ENCODE results near the gene HNF4A. TPM values are rescaled to one million over a fixed set of nuclear protein-coding genes. Genes with fewer than 3 reads are reported as not detected.

Gene HNF4A
- total and polyA plus RNA-seq, 2 of the 13 experiments (the other 11 are each of a cell fraction or from before 2014, with no cell fraction given): 80.9 to 169 TPM

DNA sequence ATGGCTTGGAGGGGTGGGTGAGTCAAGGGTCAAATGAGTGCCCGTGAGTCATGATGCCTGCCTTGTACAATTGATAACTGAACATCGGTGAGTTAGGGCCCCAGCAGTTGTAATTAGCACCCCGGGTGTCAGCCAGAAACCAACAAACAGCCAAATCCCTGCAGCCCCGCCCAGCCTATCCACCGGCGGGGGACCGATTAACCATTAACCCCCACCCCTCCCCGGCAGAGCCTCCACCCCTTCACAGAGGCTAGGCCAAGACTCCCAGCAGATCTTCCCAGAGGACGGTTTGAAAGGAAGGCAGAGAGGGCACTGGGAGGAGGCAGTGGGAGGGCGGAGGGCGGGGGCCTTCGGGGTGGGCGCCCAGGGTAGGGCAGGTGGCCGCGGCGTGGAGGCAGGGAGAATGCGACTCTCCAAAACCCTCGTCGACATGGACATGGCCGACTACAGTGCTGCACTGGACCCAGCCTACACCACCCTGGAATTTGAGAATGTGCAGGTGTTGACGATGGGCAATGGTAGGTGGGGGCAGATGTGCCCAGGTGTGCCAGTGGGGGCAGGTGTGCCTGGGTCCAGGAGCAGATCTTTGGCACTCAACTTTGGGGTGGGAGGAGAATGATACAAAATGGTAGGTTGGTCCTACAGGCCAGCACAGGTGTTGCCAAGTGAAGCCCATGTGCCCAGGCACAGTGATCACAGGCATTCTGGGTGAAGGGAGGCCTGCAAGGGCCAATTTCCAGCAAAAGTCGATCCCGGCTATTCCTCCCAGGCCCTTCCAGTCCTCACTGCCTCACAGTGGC, 45.7 kb downstream of the HNF4A start (continued):
- no peak; the same call in 1 of the 2 replicates for TF ChIP-seq ZNF281 (CRISPR knock-in tag; IDR thresholded peaks at IDR 0.05; ENCODE audit: borderline replicate concordance)
- peak in 1 of 2 experiments; percentile 70; a peak in 2 of 4 replicates for TF ChIP-seq EP300 (IDR thresholded peaks at IDR 0.05; ENCODE audit: low read depth in 2 of 2, low read length in 2 of 2)
- peak; percentile 45; the same call in 1 of the 2 replicates for TF ChIP-seq EP300 (CRISPR knock-in tag; IDR thresholded peaks at IDR 0.05; ENCODE audit: borderline replicate concordance)
- 0 out of 2 replicates have a peak, but pooled peaks have one; percentile 15 for TF ChIP-seq IRF2 (CRISPR knock-in tag; IDR thresholded peaks at IDR 0.05)
- peak; percentile 100 for TF ChIP-seq TBX2 (CRISPR knock-in tag; IDR thresholded peaks at IDR 0.05; ENCODE audit: borderline replicate concordance)
- TF ChIP-seq ZNF275 (CRISPR knock-in tag; IDR thresholded peaks at IDR 0.05; ENCODE audit: borderline replicate concordance): no peak
- peak; percentile 60; the same call in 1 of the 2 replicates for TF ChIP-seq ZFP1 (CRISPR knock-in tag; IDR thresholded peaks at IDR 0.05)
- no peak for TF ChIP-seq MBD4 (IDR thresholded peaks at IDR 0.05; ENCODE audit: borderline replicate concordance, low read length)
- TF ChIP-seq, protein P1, sequence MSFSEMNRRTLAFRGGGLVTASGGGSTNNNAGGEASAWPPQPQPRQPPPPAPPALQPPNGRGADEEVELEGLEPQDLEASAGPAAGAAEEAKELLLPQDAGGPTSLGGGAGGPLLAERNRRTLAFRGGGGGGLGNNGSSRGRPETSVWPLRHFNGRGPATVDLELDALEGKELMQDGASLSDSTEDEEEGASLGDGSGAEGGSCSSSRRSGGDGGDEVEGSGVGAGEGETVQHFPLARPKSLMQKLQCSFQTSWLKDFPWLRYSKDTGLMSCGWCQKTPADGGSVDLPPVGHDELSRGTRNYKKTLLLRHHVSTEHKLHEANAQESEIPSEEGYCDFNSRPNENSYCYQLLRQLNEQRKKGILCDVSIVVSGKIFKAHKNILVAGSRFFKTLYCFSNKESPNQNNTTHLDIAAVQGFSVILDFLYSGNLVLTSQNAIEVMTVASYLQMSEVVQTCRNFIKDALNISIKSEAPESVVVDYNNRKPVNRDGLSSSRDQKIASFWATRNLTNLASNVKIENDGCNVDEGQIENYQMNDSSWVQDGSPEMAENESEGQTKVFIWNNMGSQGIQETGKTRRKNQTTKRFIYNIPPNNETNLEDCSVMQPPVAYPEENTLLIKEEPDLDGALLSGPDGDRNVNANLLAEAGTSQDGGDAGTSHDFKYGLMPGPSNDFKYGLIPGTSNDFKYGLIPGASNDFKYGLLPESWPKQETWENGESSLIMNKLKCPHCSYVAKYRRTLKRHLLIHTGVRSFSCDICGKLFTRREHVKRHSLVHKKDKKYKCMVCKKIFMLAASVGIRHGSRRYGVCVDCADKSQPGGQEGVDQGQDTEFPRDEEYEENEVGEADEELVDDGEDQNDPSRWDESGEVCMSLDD (CRISPR knock-in tag; IDR thresholded peaks at IDR 0.05; ENCODE audit: borderline replicate concordance): peak; percentile 78
- no peak for TF ChIP-seq NCOA5 (CRISPR knock-in tag; IDR thresholded peaks at IDR 0.05)
- TF ChIP-seq GATA4 (IDR thresholded peaks at IDR 0.05; ENCODE audit: borderline replicate concordance, low read depth): peak; percentile 43; the same call in 1 of the 2 replicates
- peak; percentile 89 for TF ChIP-seq ZNF264 (CRISPR knock-in tag; IDR thresholded peaks at IDR 0.05)
- no peak for TF ChIP-seq MED8 (CRISPR knock-in tag; IDR thresholded peaks at IDR 0.05; ENCODE audit: insufficient replicate concordance)
- no peak for TF ChIP-seq JARID2 (CRISPR knock-in tag; IDR thresholded peaks at IDR 0.05; ENCODE audit: insufficient replicate concordance)
- TF ChIP-seq ZNF468 (CRISPR knock-in tag; IDR thresholded peaks at IDR 0.05): 0 out of 2 replicates have a peak, but pooled peaks have one; percentile 66
- TF ChIP-seq, protein P2, sequence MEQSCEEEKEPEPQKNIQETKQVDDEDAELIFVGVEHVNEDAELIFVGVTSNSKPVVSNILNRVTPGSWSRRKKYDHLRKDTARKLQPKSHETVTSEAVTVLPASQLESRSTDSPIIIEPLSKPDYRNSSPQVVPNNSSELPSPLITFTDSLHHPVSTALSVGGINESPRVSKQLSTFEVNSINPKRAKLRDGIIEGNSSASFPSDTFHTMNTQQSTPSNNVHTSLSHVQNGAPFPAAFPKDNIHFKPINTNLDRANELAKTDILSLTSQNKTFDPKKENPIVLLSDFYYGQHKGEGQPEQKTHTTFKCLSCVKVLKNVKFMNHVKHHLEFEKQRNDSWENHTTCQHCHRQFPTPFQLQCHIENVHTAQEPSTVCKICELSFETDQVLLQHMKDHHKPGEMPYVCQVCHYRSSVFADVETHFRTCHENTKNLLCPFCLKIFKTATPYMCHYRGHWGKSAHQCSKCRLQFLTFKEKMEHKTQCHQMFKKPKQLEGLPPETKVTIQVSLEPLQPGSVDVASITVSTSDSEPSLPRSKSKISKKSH (CRISPR knock-in tag; IDR thresholded peaks at IDR 0.05; ENCODE audit: borderline replicate concordance): peak; percentile 97
- TF ChIP-seq ZBTB37 (CRISPR knock-in tag; IDR thresholded peaks at IDR 0.05): peak; percentile 63; the same call in 1 of the 2 replicates
- TF ChIP-seq ZNF138 (CRISPR knock-in tag; IDR thresholded peaks at IDR 0.05; ENCODE audit: low read depth): peak; percentile 31; the same call in 1 of the 2 replicates
